ENCODE results near the gene FCER1G.

DNA sequence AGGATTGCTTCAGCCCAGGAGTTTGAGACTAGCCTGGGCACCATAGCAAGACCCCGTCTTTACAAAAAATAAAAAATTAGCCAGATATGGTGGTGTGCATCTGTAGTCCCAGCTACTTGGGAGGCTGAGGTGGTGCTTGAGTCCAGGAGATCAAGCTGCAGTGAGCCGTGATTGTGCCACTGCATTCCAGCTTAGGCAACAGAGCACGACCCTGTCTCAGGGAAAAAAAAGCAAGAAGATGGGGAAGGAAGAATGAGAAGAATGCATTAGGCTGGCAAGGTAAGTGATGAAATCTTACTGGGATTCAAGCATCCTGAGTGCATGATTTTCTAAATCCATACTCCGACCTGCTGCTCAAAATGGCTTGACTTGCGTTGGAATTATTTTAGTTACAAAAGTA, 50.2 kb downstream of the FCER1G start:
- TF ChIP-seq POLR2A (IDR thresholded peaks at IDR 0.05): no peak
- TF ChIP-seq, protein P1, sequence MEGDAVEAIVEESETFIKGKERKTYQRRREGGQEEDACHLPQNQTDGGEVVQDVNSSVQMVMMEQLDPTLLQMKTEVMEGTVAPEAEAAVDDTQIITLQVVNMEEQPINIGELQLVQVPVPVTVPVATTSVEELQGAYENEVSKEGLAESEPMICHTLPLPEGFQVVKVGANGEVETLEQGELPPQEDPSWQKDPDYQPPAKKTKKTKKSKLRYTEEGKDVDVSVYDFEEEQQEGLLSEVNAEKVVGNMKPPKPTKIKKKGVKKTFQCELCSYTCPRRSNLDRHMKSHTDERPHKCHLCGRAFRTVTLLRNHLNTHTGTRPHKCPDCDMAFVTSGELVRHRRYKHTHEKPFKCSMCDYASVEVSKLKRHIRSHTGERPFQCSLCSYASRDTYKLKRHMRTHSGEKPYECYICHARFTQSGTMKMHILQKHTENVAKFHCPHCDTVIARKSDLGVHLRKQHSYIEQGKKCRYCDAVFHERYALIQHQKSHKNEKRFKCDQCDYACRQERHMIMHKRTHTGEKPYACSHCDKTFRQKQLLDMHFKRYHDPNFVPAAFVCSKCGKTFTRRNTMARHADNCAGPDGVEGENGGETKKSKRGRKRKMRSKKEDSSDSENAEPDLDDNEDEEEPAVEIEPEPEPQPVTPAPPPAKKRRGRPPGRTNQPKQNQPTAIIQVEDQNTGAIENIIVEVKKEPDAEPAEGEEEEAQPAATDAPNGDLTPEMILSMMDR (IDR thresholded peaks at IDR 0.05): no peak

Measured in esophagus squamous epithelium (tissue), 4 donors.